Suprapubic skin (tissue), 4 donors: ENCODE data around the gene ZNF446. TPM values are rescaled to one million over a fixed set of nuclear protein-coding genes. Genes with fewer than 3 reads are reported as not detected.

Experiments used
- DNase-seq, 2 donors: peaks; one replicate each; pipeline ENCODE4 v3.0.0-alpha.2; 2019; ENCODE audit warnings: low spot score in 2 of 2
- H3K27ac ChIP-seq: fragments of 200-600 bp; sonication (generic); one replicate; pipeline ENCODE4 v1.5.1; 2019
- H3K27me3 ChIP-seq: fragments of 200-600 bp; sonication (generic); one replicate; pipeline ENCODE4 v1.5.1; 2019
- H3K36me3 ChIP-seq: fragments of 200-600 bp; sonication (generic); one replicate; pipeline ENCODE4 v1.5.1; 2019
- H3K4me1 ChIP-seq: fragments of 200-600 bp; sonication (generic); one replicate; pipeline ENCODE4 v1.5.1; 2019
- H3K4me3 ChIP-seq: fragments of 200-600 bp; sonication (generic); one replicate; pipeline ENCODE4 v1.5.1; 2019; ENCODE audit warnings: mild to moderate bottlenecking
- H3K9me3 ChIP-seq: fragments of 200-600 bp; sonication (generic); one replicate; pipeline ENCODE4 v1.5.1; 2019
- CTCF ChIP-seq, 2 donors: fragments of 200-600 bp in 1 of 2; fragments of 450-650 bp in 1 of 2; sonication (generic) in 1 of 2; IDR thresholded peaks; one replicate each; pipeline ENCODE4 v1.5.1; 2016 to 2019; ENCODE audit warnings: antibody characterized with exemption in 2 of 2, mild to moderate bottlenecking in 1 of 2, moderate library complexity in 1 of 2
- EP300 ChIP-seq: sonication (generic); formaldehyde crosslinking; IDR thresholded peaks from one replicate; pipeline ENCODE4 v1.6.1; 2017; ENCODE audit warnings: antibody characterized with exemption
- POLR2A ChIP-seq, 2 donors: fragments of 450-650 bp; IDR thresholded peaks; one replicate each; pipeline ENCODE4 v1.6.1; 2017; ENCODE audit warnings: antibody characterized with exemption in 2 of 2, mild to moderate bottlenecking in 2 of 2, moderate library complexity in 2 of 2
- POLR2AphosphoS5 ChIP-seq, 3 donors: sonication (generic); formaldehyde crosslinking; IDR thresholded peaks; one replicate each; pipeline ENCODE4 v1.6.1; 2017; ENCODE audit warnings: antibody characterized with exemption in 3 of 3
- WGBS: methylation state at CpG from one replicate; pipeline ENCODE4 v1.1.5; 2018; 5-methylcytosine and 5-hydroxymethylcytosine counted together
- total RNA-seq, 4 donors: library from RNA; depleted of rRNA; stranded (reverse); fragments of >200 nt; gene quantifications; one replicate each; pipeline ENCODE4 v1.1.0, GENCODE V29; 2016

The ZNF446 gene
- total RNA-seq, 4 donors from 2014 or later: 19.8 to 38.8 (median 24.0) TPM

- WGBS: 89% methylated on average over 3 of the region's 3 CpGs
- TF ChIP-seq EP300 (no peak), POLR2AphosphoS5 (IDR thresholded peaks at IDR 0.05) (no peak), POLR2A (IDR thresholded peaks at IDR 0.05) (no peak), CTCF (IDR thresholded peaks at IDR 0.05) (no peak)
Observed at GRCh38 chr19:58529405-58529804, 53.3 kb downstream of the ZNF446 start.

More at GRCh38 chr19:58529405-58529804, 53.3 kb downstream of the ZNF446 start:
- H3K9me3 ChIP-seq: no peaks in the 10 kb centered on the region
- no peak overlapping the region for H3K4me3 ChIP-seq
- H3K27ac ChIP-seq: no peak overlapping the region
- no peaks in the 10 kb centered on the region for H3K36me3 ChIP-seq
- peaks cover 16% of the 10 kb centered on the region for H3K27me3 ChIP-seq
- no peaks in the 10 kb centered on the region for H3K4me1 ChIP-seq
- DNase-seq: no peak

Other genes with a start within 250 kb of the ZNF446 start
- gene ZNF544, start 247.4 kb upstream of the ZNF446 start, total RNA-seq: 10 to 100 TPM; 44.4 to 55.4 (median 48.9) TPM
- 10 to 100 TPM in 1 of 4 donors, 1 to 10 TPM in 3; 8.3 to 15.6 (median 8.7) TPM for gene ZNF8, start 197.4 kb upstream of the ZNF446 start, total RNA-seq
- gene ERVK3-1, start 171.0 kb upstream of the ZNF446 start, total RNA-seq: 10 to 100 TPM; 36.9 to 70.3 (median 42.1) TPM
- 1 to 10 TPM; 4.3 to 7.6 (median 5.6) TPM for gene ZSCAN22, start 149.4 kb upstream of the ZNF446 start, total RNA-seq
- gene A1BG, start 122.9 kb upstream of the ZNF446 start, total RNA-seq: 10 to 100 TPM in 2 of 4 donors, 1 to 10 TPM in 2; 1.0 to 14.9 (median 8.1) TPM
- 1 to 10 TPM; 2.4 to 4.8 (median 3.4) TPM for gene ZNF497, start 113.6 kb upstream of the ZNF446 start, total RNA-seq
- 1 to 10 TPM; 2.6 to 6.2 (median 4.3) TPM for gene ZNF837, start 95.3 kb upstream of the ZNF446 start, total RNA-seq
- gene RPS5, start 89.1 kb upstream of the ZNF446 start, total RNA-seq: 1,000 to 10,000 TPM; 1,253 to 2,519 (median 2,306) TPM
- 10 to 100 TPM in 2 of 4 donors, 1 to 10 TPM in 1, not detected in 1; 3.9 to 13.7 (median 13.6) TPM for gene RNF225, start 80.7 kb upstream of the ZNF446 start, total RNA-seq
- gene ZNF584, start 67.7 kb upstream of the ZNF446 start, total RNA-seq: 10 to 100 TPM; 15.8 to 21.2 (median 17.4) TPM
- 1 to 10 TPM; 1.7 to 2.9 (median 2.3) TPM for gene ZNF132, start 36.2 kb upstream of the ZNF446 start, total RNA-seq
- gene ZNF324B, start 24.7 kb upstream of the ZNF446 start, total RNA-seq: 10 to 100 TPM in 3 of 4 donors, 1 to 10 TPM in 1; 9.7 to 28.7 (median 13.8) TPM
- gene ZNF324, start 9.3 kb upstream of the ZNF446 start, total RNA-seq: 10 to 100 TPM; 20.3 to 41.5 (median 25.6) TPM
- gene SLC27A5, start 35.6 kb downstream of the ZNF446 start, total RNA-seq: 10 to 100 TPM in 2 of 4 donors, 1 to 10 TPM in 2; 2.1 to 19.1 (median 10.7) TPM
- 10 to 100 TPM in 3 of 4 donors, 1 to 10 TPM in 1; 6.7 to 20.7 (median 15.8) TPM for gene ZBTB45, start 43.5 kb downstream of the ZNF446 start, total RNA-seq
- gene TRIM28, start 67.7 kb downstream of the ZNF446 start, total RNA-seq: 100 to 1,000 TPM; 334 to 395 (median 360) TPM
- gene CHMP2A, start 78.8 kb downstream of the ZNF446 start, total RNA-seq: 100 to 1,000 TPM in 3 of 4 donors, 10 to 100 TPM in 1; 96.1 to 120 (median 103) TPM
- gene UBE2M, start 82.3 kb downstream of the ZNF446 start, total RNA-seq: 10 to 100 TPM; 16.4 to 31.5 (median 21.7) TPM
- gene MZF1, start 97.0 kb downstream of the ZNF446 start, total RNA-seq: 10 to 100 TPM; 29.0 to 53.2 (median 37.5) TPM